ENCODE data around the gene SYNPR.

DNA sequence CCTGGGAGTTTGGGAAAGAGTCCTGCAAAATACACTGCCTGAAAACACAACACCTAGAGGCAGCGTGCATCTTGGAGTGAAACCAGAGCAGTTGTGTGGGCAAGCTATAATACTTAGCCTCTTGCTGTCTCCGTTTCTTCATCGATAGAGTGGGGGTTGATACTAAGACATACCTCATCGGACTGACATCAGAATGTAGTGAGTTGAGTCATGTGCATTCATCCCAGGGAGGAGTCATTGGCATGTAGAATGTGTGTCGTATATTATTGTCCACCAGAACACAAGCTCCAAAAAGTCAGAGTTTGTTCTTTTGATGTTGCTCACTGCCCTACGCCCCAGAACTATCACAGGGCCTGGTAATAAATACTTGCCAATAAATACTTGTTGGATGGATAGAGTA lies 378.7 kb downstream of the SYNPR start:
- TF ChIP-seq CTCF (IDR thresholded peaks at IDR 0.05) = no peak
- TF ChIP-seq POLR2A (IDR thresholded peaks at IDR 0.05) = no peak
- TF ChIP-seq EP300 (IDR thresholded peaks at IDR 0.05) = no peak
